GM20431 (cell line): ENCODE results near the gene SNRPA.

Experiments used
- in situ Hi-C: fragments of 300-500 bp; cut with MseI, MboI; formaldehyde crosslinking; loops from one replicate; pipeline ENCODE4 v1.15.0; 2020; ENCODE audit warnings: low sequenced_read_pairs; ENCODE audit not compliant: unreplicated experiment

The SNRPA gene

GRCh38 chr19:40809358-40810086, 58.5 kb downstream of the SNRPA start:
- in situ Hi-C loops, result loop anchor here (10.0 kb wide), 1 partner anchor 45 kb away; no protein-coding TSS in a partner anchor

GRCh38 chr19:40810160-40810559, 59.2 kb downstream of the SNRPA start:
- in situ Hi-C loops, result loop anchor here (10.0 kb wide), 1 partner anchor 45 kb away; no protein-coding TSS in a partner anchor

- in situ Hi-C loops, result loop anchor here (10.0 kb wide), 1 partner anchor 46 kb away; no protein-coding TSS in a partner anchor
Measured at GRCh38 chr19:40810649-40811408, 59.8 kb downstream of the SNRPA start.

- in situ Hi-C loops, result loop anchor here (10.0 kb wide), 1 partner anchor 47 kb away; no protein-coding TSS in a partner anchor
Measured at GRCh38 chr19:40811478-40812341, 60.7 kb downstream of the SNRPA start.

GRCh38 chr19:40812571-40812970, 61.6 kb downstream of the SNRPA start:
- in situ Hi-C loops, result loop anchor here (10.0 kb wide), 1 partner anchor 48 kb away; no protein-coding TSS in a partner anchor

GRCh38 chr19:40813182-40813581, 62.2 kb downstream of the SNRPA start:
- in situ Hi-C loops, result loop anchor here (10.0 kb wide), 1 partner anchor 48 kb away; no protein-coding TSS in a partner anchor
